GM12874 (cell line): ENCODE results near the gene PLCE1.

ENCODE experiments used
- CTCF ChIP-seq: IDR thresholded peaks from 2 replicates; pipeline ENCODE4 v1.5.1; 2011; ENCODE audit warnings: low read depth, mild to moderate bottlenecking, control low read depth, low read length, moderate library complexity; ENCODE audit not compliant: insufficient read depth

Gene PLCE1

DNA sequence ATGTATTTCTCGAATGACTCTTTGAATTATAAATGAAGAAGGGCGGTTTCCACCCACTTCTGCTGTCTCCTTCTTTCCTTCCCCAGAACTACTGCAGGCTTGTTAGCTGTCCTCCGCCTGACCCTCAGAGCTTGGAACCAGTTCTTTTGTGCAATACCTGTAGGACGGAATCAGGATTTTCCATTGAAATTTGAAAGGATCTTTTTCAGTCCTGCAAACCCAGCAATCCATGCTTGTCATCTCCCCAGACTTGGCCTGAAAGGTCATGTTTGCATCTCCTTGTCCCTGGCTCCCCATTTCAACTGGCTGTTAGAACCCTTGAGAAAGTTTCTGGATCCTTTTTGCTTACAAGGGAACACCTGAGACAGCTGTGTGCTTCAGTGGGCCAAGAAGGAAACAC is 47.5 kb downstream of the PLCE1 start:
- TF ChIP-seq CTCF, result no peak

DNA sequence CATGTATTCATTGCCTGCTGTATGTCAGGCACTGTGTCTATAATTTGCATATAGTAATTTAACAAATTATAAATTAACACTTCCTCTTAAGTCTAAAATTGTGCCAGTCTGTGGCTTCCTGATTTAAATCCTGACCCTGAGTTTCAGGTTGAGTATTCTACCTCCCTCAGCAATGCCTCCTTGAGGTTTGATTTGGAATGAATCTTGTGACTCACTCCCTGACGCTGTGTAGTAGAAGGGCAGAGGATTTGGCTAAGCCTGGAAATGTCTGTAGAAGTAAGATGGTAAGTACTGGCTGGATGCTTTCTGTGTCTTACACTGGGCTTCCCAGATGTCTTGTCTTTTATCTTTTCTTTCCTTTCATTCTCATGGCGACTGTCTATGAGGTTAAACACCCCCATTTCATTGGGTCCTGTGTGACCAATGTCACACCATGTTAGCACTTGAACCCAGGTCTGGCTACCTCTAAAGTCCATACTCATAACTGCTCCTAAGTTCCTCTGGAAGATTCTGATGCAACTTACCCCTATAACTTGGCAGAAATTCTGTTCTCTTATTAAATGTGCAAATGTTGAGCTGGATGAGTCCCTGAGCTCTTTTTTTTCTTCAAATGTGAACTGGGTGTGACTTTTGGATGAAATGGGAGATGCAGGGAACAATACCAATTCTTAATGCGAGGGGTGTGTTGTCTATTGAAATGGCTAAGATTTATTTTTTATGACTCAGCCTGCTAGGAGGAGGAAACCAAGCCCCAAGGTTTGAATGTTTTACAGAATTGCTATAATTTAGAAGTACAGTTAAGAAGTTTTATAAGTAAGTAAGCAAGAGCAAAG is 48.5 kb downstream of the PLCE1 start:
- TF ChIP-seq CTCF, result no peak

- TF ChIP-seq CTCF, result no peak
These were observed 49.1 kb downstream of the PLCE1 start for GRCh38 chr10:94042834-94043175.
